GM21619 (cell line): Measurements from ENCODE around the gene MISFA.
"Not testable (repeated sequence)": the region's sequence is repeated elsewhere in the genome, so short reads cannot be mapped to it uniquely, and the experiment has no call there.

Source experiments
- ATAC-seq: cut with Tn5 transposase; IDR thresholded peaks from one replicate; pipeline ENCODE4 v1.9.1; 2021; ENCODE audit not compliant: unreplicated experiment

Gene MISFA

DNA sequence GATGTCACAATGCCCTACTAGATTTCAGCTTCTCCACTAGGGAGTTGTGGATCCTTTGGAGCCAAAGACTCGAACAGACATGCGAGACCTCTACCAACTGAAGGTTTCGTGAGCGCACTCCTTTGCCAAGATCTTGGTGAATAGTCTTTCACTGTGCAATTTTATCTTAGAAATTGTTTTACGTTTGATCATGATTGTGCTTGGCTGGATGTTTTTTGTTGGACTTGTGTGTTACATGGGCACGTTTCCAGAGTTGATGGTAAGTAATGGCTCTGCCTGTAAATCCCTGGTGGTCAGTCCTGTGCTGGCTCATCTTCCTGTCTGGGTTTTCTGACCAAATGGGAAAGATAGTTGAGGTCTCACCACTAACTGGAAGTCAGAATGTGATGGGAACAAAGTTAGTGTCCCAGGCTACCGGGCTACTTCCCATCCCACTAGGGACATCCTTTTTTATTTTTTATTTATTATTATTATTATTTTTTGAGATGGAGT is at the start of gene MISFA:
Gene MISFA (plus strand): TSS at position 51 of the 492 bp plus-strand sequence. CDS start 140 bp downstream, at position 191.
- ATAC-seq: no peak

DNA sequence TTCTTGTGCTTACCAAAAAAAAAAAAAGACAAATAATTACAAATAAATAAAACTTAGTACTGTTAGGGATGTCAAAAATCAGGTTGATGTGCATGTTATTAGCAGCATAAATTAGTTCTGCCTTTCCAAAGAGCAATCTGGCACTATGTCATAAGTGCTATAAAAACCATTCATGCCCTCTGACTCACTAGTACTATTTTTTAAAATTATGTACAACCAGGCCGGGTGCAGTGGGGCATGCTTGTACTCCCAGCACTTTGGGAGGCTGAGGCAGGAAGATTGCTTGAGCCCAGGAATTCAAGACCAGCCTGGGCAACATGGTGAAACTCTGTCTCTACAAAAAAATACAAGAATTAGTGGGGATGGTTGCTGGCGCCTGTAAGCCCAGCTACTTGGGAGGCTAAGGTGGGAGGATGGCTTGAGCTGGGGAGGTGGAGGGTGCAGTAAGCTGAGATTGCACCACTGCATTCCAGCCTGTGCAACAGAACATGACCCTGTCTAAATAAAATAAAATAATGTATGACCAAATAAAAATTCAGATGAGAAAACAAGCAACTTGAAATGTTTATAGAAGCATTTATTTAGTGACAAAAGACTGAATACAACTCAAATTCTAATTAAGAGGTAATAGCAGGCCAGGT is 36.4 kb upstream of the MISFA start:
- ATAC-seq: no peak

DNA sequence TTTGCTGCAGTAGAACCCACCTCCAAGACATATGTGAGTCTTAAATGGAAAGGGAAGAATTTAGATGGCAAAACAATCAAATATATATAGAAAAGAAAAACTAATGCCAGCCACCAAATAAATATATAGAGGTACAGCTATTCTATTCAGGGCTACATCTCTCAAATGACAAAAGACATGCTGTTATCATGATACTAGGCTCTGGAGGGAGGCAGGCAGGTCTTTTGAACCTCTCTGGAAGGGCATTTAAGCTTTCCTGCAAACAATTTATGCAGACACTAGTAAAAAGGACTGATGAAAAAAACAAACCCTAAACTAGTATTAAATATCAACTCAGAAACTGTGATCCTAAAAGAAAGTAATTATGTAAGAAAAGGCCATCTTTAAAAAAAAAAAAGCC is 35.4 kb upstream of the MISFA start:
- no peak for ATAC-seq

DNA sequence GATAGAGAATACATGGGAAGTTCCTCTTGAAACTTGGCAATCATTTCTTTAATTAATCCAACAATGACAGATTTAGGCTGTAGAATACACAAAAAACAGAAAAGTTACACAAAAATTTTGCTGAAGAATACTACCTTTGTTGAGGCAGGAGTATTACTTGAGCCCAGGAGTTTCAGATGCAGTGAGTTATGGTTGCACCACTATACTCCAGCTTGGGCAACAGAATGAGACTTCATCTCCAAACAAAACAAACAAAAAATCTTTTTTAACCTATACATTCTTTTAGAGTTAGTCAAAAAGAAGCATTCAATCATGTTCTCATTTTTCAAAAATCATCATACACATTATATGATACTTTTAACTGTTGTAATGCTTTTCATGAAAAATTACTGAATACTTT is 33.2 kb upstream of the MISFA start:
- no peak for ATAC-seq

DNA sequence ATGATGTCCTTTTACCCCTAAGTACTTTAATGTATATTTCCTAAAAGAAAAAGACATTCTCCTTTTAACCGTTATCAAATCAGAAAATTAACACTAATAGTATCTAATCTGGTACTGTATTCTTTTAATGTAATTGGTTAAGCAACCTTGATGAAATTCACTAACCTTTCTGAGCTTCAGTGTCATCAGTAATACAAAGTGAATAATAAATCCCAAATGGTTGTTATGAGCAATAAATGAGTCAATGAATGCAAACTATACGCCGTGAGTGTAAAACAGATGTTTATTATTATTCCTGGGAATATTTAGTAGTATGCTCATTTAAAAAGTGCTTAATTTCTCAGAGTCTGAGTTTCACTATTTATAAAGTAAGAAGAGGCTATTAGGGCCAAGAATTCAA is 32.5 kb upstream of the MISFA start:
- ATAC-seq: no peak

DNA sequence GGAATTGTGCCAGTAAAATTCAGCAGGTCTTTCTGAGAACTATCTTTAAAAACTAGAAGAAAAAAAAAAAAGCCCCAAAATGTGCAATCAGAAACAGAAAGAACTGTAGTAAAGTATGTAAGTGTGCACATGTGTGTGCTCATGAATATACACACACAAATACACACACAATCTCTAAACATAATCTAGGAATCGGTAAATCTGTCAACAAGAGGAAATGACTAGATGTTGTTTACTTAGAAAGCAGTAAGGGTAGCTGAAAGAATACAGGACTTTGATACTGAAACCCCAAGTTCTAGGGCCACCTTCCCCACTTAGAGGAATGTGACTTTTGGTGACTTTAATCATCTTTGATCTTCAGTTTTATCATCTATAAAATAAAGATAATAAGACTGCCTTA is 24.2 kb upstream of the MISFA start:
- no peak for ATAC-seq

DNA sequence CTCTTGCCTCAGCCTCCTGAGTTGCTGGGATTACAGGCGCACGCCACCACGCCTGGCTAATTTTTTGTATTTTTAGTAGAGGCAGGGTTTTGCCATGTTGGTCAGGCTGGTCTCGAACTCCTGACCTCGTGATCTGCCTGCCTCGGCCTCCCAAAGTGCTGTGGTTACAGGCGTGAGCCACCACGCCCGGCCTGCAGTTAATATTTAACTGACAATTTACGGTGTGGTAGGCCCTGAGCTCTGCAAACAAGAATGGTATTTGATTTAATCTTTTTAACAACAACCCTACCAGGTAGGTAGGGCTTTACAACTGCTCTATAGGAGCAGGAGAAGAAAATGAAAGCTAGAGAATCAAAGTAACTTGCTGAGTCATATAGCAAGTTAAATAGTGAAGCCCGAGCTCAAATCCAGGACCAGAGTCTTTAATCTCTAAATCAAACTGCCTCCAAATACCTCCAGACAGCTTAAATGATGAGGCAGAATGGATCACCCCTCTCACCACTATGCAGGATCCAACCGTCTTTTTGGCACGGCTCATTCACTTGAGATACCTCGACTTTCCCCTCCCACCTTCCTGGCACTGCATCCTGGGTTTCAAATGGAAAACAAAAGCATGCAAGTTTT is 20.5 kb upstream of the MISFA start:
- peak; percentile 79 for ATAC-seq

DNA sequence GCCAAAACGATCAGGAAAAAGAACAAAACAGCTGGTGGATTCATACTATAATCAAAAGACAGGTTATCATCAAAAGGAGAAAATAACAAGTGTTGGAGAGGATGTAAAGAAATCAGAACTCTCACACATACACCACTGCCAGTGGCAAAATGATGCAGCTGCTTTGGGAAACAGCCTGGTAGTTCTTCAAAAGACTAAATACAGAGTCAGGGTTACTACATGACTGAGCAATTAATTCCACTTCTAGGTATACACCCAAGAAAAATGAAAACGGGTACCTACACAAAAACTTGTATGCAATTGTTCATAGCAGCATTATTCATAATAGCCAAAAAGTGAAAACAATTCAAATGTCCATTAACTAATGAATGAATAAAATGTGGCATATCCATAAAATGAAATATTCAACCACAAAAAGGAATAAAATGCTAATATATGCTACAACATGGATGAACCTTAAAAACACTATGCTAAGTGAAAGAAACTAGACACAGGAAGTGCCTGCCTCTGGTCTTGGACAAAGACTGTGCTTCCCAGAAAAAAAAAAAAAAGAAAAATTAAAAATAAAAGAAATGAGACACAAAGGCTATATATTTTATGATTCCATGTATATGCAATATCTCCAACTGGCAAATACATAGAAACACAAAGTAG is 19.3 kb upstream of the MISFA start:
- no peak for ATAC-seq

DNA sequence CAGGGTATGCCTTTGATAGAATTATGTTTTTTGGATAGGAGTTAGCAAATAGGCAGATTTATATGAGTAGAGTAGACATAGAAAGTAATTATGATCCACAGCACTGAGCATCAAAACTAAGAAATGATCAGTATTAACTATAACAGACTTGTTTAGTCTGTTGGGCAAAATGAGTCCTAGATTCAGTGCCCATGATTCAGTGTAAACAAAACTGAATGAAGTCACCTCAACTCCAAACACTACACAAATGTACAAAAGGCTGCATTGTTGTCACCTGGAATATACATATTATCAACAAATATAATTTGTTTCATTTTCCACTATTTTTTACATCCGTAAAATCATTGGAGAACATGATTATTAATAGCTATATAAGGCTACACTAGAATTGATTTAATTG is 17.8 kb upstream of the MISFA start:
- no peak for ATAC-seq

DNA sequence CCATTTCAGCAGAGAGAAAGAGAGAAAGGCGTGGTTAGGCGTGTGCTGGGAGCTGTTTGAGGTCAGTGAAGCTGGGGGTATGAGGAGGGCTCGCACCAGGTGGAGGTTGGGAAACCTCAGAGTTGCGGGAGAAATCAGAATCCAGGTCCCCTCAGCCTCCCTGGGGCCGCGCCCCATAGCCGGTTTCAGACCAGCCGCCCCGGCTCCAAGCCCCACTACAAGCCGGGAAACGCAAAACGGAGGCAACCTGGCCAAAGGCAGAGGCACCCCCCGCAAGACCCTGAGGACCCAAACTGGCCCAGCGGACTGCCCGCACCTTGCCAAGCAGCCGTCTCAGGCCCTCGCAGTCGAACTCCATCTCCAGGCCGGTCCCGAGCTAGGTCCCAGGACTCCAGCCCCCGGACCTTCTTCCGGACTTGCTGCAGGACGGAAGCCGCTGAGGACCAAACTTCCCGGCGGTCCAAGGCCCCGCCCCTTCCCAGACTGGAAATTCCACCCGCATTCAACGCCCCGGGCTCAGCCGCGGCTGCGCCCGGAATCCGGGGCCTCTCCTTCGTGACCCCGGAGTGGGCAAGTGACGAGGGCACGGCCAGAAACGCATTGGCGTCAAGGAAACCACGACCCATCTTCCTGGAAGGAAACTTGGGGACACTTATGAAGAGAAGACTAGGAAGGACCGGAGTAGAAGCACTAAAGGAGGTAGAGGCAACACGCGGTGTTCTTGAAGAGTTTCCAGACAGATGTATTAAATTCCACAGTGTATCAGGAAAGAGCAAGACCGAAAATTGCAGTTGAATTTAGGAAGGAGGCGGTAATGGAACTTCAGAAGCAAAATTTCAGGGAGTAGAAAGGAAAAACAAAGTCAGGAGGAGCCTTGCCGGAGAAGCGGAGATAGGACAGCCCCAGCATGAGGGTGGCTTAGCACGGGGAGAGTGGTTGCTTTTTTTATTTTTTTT is 11.0 kb upstream of the MISFA start, which contains the start of gene UEVLD:
Gene UEVLD (minus strand): TSS at position 438 of the 956 bp plus-strand sequence. CDS start 80 bp downstream, at position 358.
- peak; percentile 55 for ATAC-seq

DNA sequence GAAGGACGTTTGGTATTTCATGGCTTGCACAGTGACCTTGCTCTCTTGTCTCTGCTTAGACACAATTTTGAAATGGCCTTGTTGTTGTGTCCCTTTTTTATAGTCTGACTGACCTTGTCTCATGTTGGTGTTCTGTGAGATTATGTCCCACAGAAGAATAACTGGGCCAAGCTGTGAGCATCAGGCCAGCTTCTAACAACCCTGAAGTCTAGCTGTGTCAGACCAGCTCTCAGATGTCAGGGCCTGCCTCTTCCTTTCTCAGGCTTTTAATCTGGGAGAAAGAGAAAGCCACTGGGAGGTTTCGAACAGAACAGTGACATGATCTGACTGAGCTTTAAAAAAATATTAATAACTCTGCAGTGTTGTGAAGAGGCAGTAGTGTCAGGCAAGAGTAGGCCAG is 9.0 kb upstream of the MISFA start:
- ATAC-seq: no peak

DNA sequence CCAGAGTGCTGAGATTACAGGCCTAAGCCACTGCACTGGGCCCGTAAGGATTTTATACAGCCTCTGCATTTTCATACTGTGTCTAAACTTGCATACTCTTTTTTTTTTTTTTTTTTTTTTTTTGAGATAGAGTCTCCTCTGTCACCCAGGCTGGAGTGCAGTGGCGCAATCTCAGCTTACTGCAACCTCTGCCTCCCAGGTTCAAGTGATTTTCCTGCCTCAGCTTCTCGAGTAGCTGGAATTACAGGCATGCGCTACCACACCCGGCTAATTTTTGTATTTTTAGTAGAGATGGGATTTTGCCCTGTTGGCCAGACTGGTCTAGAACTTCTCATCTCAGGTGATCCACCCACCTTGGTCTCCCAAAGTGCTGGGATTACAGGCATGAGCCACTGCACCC is 5.5 kb upstream of the MISFA start:
- ATAC-seq: not testable (repeated sequence)

DNA sequence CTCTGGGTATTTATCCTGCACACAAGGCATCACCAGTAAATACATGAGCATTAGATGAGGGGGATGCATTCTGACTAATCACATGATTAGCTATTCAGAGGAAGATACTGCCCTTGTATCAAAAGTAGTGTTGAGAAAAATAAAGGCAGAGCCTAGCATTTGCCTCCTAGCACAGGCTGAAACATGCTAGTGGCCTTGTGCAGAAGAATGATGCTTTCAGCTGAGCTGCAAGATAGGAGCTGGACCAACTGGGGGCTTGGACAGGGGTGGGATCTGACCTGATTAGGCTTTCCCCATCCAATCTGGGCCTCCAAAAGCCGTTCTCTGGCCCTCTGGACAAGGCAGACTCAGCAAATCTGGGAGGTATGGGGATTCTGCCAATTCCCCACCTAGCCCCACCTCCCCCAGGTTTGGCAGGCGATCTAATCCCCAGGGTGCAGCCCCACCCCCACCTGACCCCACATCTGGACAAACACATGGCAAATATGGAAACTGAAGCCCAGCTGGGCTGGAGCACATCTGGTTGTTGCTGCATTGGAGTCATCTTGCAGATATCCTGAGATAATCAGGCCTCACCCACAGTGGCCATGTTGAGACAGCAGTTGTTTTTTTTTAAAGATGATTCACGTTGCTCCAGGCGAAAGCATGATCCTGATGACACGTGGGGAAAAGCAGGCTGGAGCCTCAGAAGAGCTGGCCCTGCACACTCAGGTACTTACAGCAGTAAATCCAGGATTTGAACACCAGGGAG is 4.4 kb upstream of the MISFA start:
- ATAC-seq: no peak

DNA sequence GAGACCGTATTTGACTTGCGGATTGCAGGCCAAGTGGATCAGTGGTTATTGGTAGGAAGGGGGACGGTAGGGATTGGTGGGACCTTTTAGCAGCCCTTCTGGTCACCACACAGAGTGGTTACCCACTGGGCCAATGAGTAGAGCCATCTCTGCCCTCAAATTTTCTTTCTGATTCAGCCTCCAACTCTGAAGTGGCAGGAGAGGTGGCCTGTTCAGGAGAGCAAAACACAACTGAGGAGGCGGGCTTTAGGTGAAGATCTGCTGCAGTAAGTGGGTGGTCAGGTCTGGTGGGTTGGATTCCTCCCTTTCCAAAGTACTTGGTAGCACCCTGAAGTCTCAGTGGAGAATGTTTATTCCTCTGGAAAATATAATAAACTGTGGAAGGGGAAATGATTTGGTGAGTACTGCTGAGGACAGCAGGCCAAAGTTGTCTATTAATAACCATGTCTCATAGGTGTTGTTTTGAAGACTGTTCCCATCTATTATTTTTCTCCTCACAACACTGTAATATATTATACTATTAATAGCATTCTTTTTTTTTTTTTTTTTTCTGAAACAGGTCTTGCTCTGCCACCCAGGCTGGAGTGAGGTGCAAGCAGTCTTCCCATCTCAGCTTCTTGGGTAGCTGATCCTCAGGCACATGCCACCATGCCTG is 1.5 kb downstream of the MISFA start:
- ATAC-seq: no peak

DNA sequence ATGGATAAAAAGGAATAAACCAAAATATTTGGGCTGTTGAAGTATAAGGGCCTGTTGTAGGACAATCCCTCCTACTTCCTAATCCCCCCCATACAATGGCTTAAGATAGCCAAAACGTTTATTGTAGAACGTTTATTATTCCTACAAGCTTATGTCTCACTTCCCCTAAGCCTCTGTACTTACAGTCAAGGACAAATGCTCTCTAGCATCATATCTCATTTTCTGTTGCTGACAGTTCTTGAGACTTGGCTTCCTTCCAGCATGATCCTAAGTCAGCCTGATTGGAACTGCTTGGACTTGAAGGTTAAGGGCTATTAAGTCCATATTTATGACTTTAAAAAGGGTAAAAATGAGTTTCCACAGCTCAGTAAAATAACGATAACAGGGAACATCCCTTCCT is 8.8 kb downstream of the MISFA start:
- ATAC-seq: no peak

DNA sequence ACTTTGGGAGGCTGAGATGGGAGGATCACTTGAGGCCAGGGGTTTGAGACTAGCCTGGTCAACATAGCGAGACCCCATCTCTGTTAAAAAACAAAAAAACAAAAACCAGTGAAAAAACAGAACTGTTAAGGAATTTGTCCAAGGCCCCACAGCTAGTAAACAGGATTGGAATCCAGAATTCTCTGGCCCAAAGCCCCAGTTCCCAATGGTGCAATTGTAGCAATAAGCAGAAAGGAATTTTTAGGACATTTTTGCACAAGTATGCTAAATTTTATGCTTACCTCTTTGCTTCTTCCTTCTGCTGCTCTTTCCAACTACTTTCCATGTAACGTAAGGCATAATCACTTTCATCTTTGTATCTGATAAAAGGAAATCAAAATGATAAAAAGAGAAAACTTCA is 11.6 kb downstream of the MISFA start:
- ATAC-seq: no peak

DNA sequence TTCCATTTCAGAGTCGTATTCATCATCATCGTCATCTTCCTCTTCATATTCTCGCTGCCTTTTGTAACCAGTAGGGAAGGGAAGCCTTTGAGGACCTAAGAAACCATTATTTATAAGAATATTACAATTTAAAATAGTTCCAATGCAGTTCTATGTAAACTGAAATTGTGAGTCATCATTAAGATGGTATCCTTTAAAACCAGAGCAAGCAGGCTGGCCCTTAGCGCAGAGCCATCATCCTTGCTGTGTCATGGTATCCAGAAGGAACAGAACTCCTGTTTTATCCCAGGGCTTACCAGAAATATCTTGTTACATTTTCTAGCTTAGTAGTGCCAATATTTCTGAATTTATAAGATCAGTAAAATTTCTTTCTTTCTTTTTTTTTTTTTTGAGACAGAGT is 12.8 kb downstream of the MISFA start:
- ATAC-seq: no peak

DNA sequence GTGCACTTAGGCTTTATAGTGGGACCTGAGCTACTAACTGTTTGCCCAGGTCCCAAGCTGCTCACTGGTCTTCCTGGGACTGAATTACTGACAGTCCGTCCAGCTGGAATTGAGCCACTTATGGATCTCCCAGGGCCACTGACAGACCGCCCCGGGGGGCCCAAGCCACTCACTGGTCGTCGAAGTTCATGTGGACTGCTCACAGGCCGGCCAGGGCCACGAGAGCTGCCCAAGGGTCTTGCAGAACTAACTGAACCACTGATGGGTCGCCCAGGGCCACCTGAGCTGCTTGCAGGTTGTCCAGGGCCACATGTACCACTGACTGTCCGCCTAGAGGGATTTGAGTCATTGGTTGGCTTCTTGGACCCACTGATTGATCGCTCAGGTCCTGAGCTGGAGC is 15.1 kb downstream of the MISFA start:
- ATAC-seq: no peak

DNA sequence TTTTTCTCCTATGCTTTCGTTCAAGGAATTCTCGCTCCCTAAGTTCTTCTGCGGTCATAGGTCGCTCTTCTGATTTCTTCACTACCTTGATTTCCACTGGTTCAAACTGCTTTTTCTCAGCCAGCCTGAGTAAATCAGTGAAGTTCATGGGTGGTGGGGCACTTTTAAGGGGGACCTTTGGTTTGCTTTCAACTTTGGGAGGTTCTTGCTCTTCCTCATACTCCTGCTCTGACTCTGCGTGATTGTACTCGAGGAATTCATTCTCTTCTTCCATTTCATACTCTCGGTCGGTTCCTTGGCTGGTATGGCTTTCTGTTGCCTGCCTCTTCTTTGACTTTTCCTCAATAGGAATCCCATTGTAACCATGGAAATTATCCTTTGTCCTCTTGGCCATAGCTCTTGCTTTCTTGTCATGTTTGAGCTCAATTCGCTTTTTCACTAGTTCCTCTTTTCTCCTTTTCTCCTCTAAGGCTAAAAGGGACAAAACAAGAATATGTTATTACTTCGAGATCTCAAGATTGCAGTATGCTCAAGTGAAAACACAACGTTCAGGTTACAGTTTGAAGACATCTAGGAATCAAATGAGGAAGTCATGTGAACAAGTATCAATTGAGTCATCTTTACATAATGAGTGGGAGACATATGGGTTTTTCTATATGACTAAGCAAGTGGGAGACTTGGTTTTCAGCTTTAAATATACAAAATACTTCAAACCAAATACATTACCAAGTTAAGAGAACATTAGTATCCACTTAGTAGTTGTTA is 16.2 kb downstream of the MISFA start:
- peak; percentile 92 for ATAC-seq
